MCF 10A (cell line): ENCODE measurements around the gene FBLN2. TPM values are rescaled to one million over a fixed set of nuclear protein-coding genes. Genes with fewer than 3 reads are reported as not detected.

Source experiments
- BruUV-seq: library from RNA; stranded (reverse); fragments of 400-500 nt; replicated peaks from 2 replicates; lab custom pipeline; 2021; lab: Mats Ljungman, UMichigan
- CTCF ChIA-PET: fragments of 300-600 bp; sonication (Branson Sonifier 250); formaldehyde crosslinking; extraction: SDS; loops from one replicate; lab custom pipeline; 2021; ENCODE audit warnings: antibody characterized with exemption, inconsistent platforms; lab: Yijun Ruan, JAX
- POLR2A ChIA-PET: fragments of 300-600, 350-650 bp; sonication (Branson Sonifier 250); formaldehyde crosslinking; extraction: SDS; loops from one replicate; lab custom pipeline; 2020; ENCODE audit warnings: antibody characterized with exemption, inconsistent platforms; lab: Yijun Ruan, JAX
- DNase-seq: peaks from one replicate; pipeline ENCODE4 v3.0.0-alpha.2; 2018; ENCODE audit not compliant: unreplicated experiment
- H3K27ac Mint-ChIP-seq: one replicate; pipeline ENCODE4 v1.8.0; 2022; ENCODE audit warnings: mild to moderate bottlenecking, low read depth, mixed read lengths; ENCODE audit not compliant: unreplicated experiment
- H3K27me3 Mint-ChIP-seq: one replicate; pipeline ENCODE4 v1.8.0; 2022; ENCODE audit warnings: mixed read lengths; ENCODE audit not compliant: insufficient read depth, unreplicated experiment
- H3K36me3 Mint-ChIP-seq: one replicate; pipeline ENCODE4 v1.8.0; 2022; ENCODE audit warnings: mild to moderate bottlenecking, moderate library complexity, mixed read lengths; ENCODE audit not compliant: insufficient read depth, unreplicated experiment
- H3K4me1 Mint-ChIP-seq: one replicate; pipeline ENCODE4 v1.8.0; 2022; ENCODE audit warnings: mixed read lengths; ENCODE audit not compliant: insufficient read depth, unreplicated experiment
- H3K4me3 Mint-ChIP-seq: one replicate; pipeline ENCODE4 v1.8.0; 2022; ENCODE audit warnings: mild to moderate bottlenecking, moderate library complexity, mixed read lengths; ENCODE audit not compliant: unreplicated experiment
- H3K9me3 Mint-ChIP-seq: one replicate; pipeline ENCODE4 v1.8.0; 2022; ENCODE audit warnings: mixed read lengths; ENCODE audit not compliant: unreplicated experiment
- CTCF ChIP-seq: fragments of 200-600 bp; IDR thresholded peaks from one replicate; pipeline ENCODE4 v1.8.0; 2022; ENCODE audit warnings: antibody characterized with exemption, mild to moderate bottlenecking; ENCODE audit not compliant: unreplicated experiment
- intact Hi-C: fragments of 100-400 bp; cut with micrococcal nuclease; formaldehyde crosslinking; loops from 2 replicates; pipeline ENCODE4 v1.14.1; 2022
- total RNA-seq: library from RNA; stranded (reverse); gene quantifications from 2 replicates; pipeline ENCODE4 v1.2.3, GENCODE V29; 2022

The FBLN2 gene
- total RNA-seq, 1 experiment from 2014 or later = not detected

DNA sequence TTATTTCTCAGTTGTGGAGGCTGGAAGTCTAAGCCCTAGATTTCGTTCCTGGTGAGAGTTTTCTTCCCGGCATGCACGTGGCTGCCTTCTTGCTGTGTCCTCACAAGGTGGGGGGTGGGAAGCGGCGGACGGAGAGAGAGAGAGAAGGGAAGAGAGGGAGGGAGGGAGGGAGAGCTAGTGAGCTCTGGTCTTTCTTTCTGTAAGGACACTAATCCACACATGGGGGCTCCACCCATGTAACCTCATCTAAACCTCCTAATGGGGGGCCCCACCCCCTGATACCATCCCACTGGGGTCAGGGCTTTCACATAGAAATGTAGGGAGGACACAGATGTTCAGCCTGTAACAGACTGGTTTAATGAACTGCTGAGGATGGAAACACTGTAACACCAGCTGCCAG is 7.3 kb downstream of the FBLN2 start:
- no peak for DNase-seq
- Mint-ChIP-seq H3K4me3 (no peak overlapping the region), H3K36me3 (peaks cover 6% of the 10 kb centered on the region), H3K27me3 (no peaks in the 10 kb centered on the region), H3K4me1 (peaks cover 16% of the 10 kb centered on the region), H3K27ac (no peak overlapping the region), H3K9me3 (no peaks in the 10 kb centered on the region)
- ChIA-PET CTCF (interaction anchor here (0.6 kb wide), 1 partner anchor 66 kb away, joined by 3 read pairs; no protein-coding TSS in a partner anchor), POLR2A (no interaction called here)
- no TSS peak for BruUV-seq
- no peak for TF ChIP-seq CTCF
- intact Hi-C loops = no loop called here

GRCh38 chr3:13556917-13557316 is 8.0 kb downstream of the FBLN2 start:
- POLR2A ChIA-PET = no interaction called here
- no peaks in the 10 kb centered on the region for H3K27me3 Mint-ChIP-seq
- no TSS peak for BruUV-seq
- no peak for DNase-seq
- no peak overlapping the region for H3K4me3 Mint-ChIP-seq
- peaks cover 16% of the 10 kb centered on the region for H3K4me1 Mint-ChIP-seq
- CTCF ChIA-PET = interaction anchor here (0.6 kb wide), 1 partner anchor 69 kb away, joined by 3 read pairs; no protein-coding TSS in a partner anchor
- no peak overlapping the region for H3K27ac Mint-ChIP-seq
- TF ChIP-seq CTCF = no peak
- H3K9me3 Mint-ChIP-seq = no peaks in the 10 kb centered on the region
- peaks cover 4% of the 10 kb centered on the region for H3K36me3 Mint-ChIP-seq
- intact Hi-C loops = no loop called here

GRCh38 chr3:13557417-13557816 is 8.5 kb downstream of the FBLN2 start:
- ChIA-PET POLR2A (no interaction called here), CTCF (interaction anchor here (0.6 kb wide), 1 partner anchor 68 kb away, joined by 3 read pairs; no protein-coding TSS in a partner anchor)
- intact Hi-C loops = no loop called here
- no peak overlapping the region for H3K4me3 Mint-ChIP-seq
- peaks cover 16% of the 10 kb centered on the region for H3K4me1 Mint-ChIP-seq
- H3K27ac Mint-ChIP-seq = no peak overlapping the region
- DNase-seq = no peak
- no TSS peak for BruUV-seq
- no peaks in the 10 kb centered on the region for H3K36me3 Mint-ChIP-seq
- no peak for TF ChIP-seq CTCF
- H3K9me3 Mint-ChIP-seq = no peaks in the 10 kb centered on the region
- H3K27me3 Mint-ChIP-seq = no peaks in the 10 kb centered on the region

- POLR2A ChIA-PET = no interaction called here
- H3K27me3 Mint-ChIP-seq = no peaks in the 10 kb centered on the region
- no peak overlapping the region for H3K4me3 Mint-ChIP-seq
- TF ChIP-seq CTCF = no peak
- H3K36me3 Mint-ChIP-seq = no peaks in the 10 kb centered on the region
- BruUV-seq = no TSS peak
- no peaks in the 10 kb centered on the region for H3K9me3 Mint-ChIP-seq
- no peak for DNase-seq
- intact Hi-C loops = no loop called here
- CTCF ChIA-PET = no interaction called here
- H3K4me1 Mint-ChIP-seq = peaks cover 16% of the 10 kb centered on the region
- no peak overlapping the region for H3K27ac Mint-ChIP-seq
These were observed 9.0 kb downstream of the FBLN2 start for GRCh38 chr3:13557926-13558325.
